Loucy (cell line): Measurements from ENCODE around the gene RIMKLA.

Experiments used
- H2AFZ ChIP-seq: fragments of 200-600 bp; sonication (generic); 2 replicates; pipeline ENCODE4 v1.6.0; 2016; ENCODE audit warnings: antibody characterized with exemption, mild to moderate bottlenecking, low read length, moderate library complexity
- H3F3A ChIP-seq: fragments of 200-600 bp; 2 replicates; pipeline ENCODE4 v1.6.0; 2016; ENCODE audit warnings: antibody characterized with exemption, low read depth, mild to moderate bottlenecking
- H3K27me3 ChIP-seq: fragments of 200-600 bp; sonication (generic); 2 replicates; pipeline ENCODE4 v1.6.1; 2014; ENCODE audit warnings: low read length, mild to moderate bottlenecking; ENCODE audit not compliant: insufficient read depth, poor library complexity, severe bottlenecking
- H3K36me3 ChIP-seq: fragments of 200-600 bp; sonication (generic); 2 replicates; pipeline ENCODE4 v1.6.1; 2016; ENCODE audit warnings: low read length; ENCODE audit not compliant: insufficient read depth
- H3K4me1 ChIP-seq: fragments of 200-600 bp; sonication (generic); 2 replicates; pipeline ENCODE4 v1.5.1; 2014; ENCODE audit warnings: low read length, mild to moderate bottlenecking; ENCODE audit not compliant: insufficient read depth, poor library complexity, severe bottlenecking
- H3K4me2 ChIP-seq: fragments of 200-600 bp; sonication (generic); 2 replicates; pipeline ENCODE4 v1.6.0; 2014; ENCODE audit warnings: antibody characterized with exemption, low read length, low read depth, mild to moderate bottlenecking; ENCODE audit not compliant: poor library complexity, severe bottlenecking
- H3K4me3 ChIP-seq: fragments of 200-600 bp; sonication (generic); 2 replicates; pipeline ENCODE4 v1.5.1; 2014; ENCODE audit warnings: low read length, mild to moderate bottlenecking, mixed read lengths; ENCODE audit not compliant: poor library complexity, severe bottlenecking
- H3K79me2 ChIP-seq: fragments of 200-600 bp; sonication (generic); 2 replicates; pipeline ENCODE4 v1.6.1; 2014; ENCODE audit warnings: low read length; ENCODE audit not compliant: insufficient read depth
- H3K9ac ChIP-seq: fragments of 200-600 bp; sonication (generic); 2 replicates; pipeline ENCODE4 v1.6.0; 2014; ENCODE audit warnings: mild to moderate bottlenecking, low read depth, low read length, moderate library complexity; ENCODE audit not compliant: poor library complexity, severe bottlenecking
- H3K9me2 ChIP-seq: fragments of 200-600 bp; sonication (generic); replicated peaks from 2 replicates; pipeline ENCODE4 v1.6.1; 2016; ENCODE audit warnings: low read depth, low read length, mixed read lengths
- H3K9me3 ChIP-seq: fragments of 200-600 bp; sonication (generic); 2 replicates; pipeline ENCODE4 v1.6.1; 2014; ENCODE audit warnings: mild to moderate bottlenecking, antibody characterized with exemption, low read length, low read depth; ENCODE audit not compliant: insufficient read depth
- H4K20me1 ChIP-seq: fragments of 200-600 bp; sonication (generic); 2 replicates; pipeline ENCODE4 v1.6.0; 2014; ENCODE audit warnings: antibody characterized with exemption, low read length, mild to moderate bottlenecking; ENCODE audit not compliant: insufficient read depth, poor library complexity, severe bottlenecking
- EZH2phosphoT487 ChIP-seq: fragments of 200-600 bp; IDR thresholded peaks from 2 replicates; pipeline ENCODE4 v1.6.1; 2018; ENCODE audit warnings: antibody characterized with exemption, mild to moderate bottlenecking, moderate library complexity, borderline replicate concordance
- TF ChIP-seq, protein P1 (sequence below): fragments of 200-600 bp; sonication (generic); conservative IDR thresholded peaks from 2 replicates; pipeline ENCODE4 v1.5.1; 2014; ENCODE audit warnings: mild to moderate bottlenecking, antibody characterized with exemption, low read length

RIMKLA gene

DNA sequence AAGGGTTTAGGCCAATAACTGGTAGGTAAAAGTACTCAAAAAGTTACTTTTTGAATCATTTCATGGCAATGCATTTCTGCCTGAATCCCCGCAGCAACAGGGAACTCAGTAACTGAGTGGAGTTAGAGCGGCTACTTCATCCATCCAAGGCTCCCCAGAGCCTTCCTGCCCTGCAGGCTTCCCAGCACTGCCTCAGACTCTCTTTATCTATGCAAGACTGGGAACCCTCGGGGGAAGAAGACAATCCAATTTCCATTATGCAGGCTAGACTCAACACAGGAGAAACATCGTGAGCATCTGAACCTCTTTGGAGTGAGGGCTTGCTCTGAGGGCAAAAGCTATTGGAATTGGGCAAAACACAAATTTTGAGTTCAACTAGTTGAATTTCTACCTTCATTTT is 52.1 kb downstream of the RIMKLA start:
- Histone ChIP-seq H3K36me3 (no peaks in the 10 kb centered on the region), H4K20me1 (no peaks in the 10 kb centered on the region)

DNA sequence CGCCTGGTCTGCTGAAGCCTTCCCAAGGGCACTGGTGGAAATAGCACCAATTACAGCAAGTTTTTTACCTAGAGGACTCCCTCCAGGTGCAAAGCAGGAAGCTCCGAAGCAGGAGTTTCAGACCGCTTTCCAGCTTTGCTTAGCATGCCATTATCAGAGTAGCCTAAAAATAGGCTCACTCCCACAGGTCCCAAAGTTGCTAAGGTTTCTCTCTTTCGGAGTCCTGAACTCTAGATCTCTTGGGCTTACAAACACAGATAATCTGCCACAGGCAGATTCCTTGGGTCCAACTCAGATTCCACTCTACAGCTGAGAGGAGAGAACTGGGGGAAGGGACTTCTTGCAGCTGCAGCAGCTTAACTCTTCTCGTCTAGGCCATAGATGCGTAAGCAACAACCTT is 52.8 kb downstream of the RIMKLA start:
- H3K27me3 ChIP-seq: no peaks in the 10 kb centered on the region
- H3K79me2 ChIP-seq: no peaks in the 10 kb centered on the region
- no peaks in the 10 kb centered on the region for H3K9me2 ChIP-seq
- no peaks in the 10 kb centered on the region for H4K20me1 ChIP-seq
- no peaks in the 10 kb centered on the region for H3F3A ChIP-seq
- TF ChIP-seq, protein P1, sequence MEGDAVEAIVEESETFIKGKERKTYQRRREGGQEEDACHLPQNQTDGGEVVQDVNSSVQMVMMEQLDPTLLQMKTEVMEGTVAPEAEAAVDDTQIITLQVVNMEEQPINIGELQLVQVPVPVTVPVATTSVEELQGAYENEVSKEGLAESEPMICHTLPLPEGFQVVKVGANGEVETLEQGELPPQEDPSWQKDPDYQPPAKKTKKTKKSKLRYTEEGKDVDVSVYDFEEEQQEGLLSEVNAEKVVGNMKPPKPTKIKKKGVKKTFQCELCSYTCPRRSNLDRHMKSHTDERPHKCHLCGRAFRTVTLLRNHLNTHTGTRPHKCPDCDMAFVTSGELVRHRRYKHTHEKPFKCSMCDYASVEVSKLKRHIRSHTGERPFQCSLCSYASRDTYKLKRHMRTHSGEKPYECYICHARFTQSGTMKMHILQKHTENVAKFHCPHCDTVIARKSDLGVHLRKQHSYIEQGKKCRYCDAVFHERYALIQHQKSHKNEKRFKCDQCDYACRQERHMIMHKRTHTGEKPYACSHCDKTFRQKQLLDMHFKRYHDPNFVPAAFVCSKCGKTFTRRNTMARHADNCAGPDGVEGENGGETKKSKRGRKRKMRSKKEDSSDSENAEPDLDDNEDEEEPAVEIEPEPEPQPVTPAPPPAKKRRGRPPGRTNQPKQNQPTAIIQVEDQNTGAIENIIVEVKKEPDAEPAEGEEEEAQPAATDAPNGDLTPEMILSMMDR: no peak
- no peak for TF ChIP-seq EZH2phosphoT487
- no peaks in the 10 kb centered on the region for H3K9me3 ChIP-seq
- H3K9ac ChIP-seq: no peak overlapping the region
- no peak overlapping the region for H3K4me3 ChIP-seq
- H2AFZ ChIP-seq: no peak overlapping the region
- peaks cover 4% of the 10 kb centered on the region for H3K4me1 ChIP-seq
- H3K36me3 ChIP-seq: no peaks in the 10 kb centered on the region
- H3K4me2 ChIP-seq: no peak overlapping the region

More for the DNA sequence above, 52.1 kb downstream of the RIMKLA start:
- H3K4me3 ChIP-seq: no peak overlapping the region
- H3K9me2 ChIP-seq: no peaks in the 10 kb centered on the region
- H3F3A ChIP-seq: no peaks in the 10 kb centered on the region
- no peak overlapping the region for H3K4me2 ChIP-seq
- TF ChIP-seq EZH2phosphoT487: no peak
- TF ChIP-seq, protein P1: no peak
- H3K9me3 ChIP-seq: no peaks in the 10 kb centered on the region
- H3K27me3 ChIP-seq: no peaks in the 10 kb centered on the region
- H3K4me1 ChIP-seq: peaks cover 4% of the 10 kb centered on the region
- no peaks in the 10 kb centered on the region for H3K79me2 ChIP-seq
- H2AFZ ChIP-seq: no peak overlapping the region
- H3K9ac ChIP-seq: no peak overlapping the region

DNA sequence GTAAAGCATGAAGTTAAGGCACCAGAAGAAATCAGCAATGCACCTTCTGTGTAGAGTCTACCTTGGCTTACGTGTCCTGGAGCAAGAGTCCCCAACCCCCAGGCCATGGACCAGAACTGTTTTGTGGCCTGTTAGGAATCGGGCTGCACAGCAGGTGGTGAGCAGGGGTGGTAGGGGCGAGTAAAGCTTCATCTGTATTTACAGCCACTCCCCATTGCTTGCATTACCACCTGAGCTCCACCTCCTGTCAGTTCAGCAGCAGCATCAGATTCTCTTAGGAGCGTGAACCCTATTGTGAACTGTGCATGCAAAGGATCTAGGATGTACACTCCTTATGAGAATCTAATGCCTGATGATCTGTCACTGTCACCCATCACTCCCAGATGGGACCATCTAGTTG is 53.7 kb downstream of the RIMKLA start:
- Histone ChIP-seq H3K9ac (no peak overlapping the region), H3K4me2 (no peak overlapping the region), H3K4me3 (no peak overlapping the region), H4K20me1 (no peaks in the 10 kb centered on the region), H3K36me3 (no peaks in the 10 kb centered on the region), H3K9me2 (no peaks in the 10 kb centered on the region), H3K79me2 (no peaks in the 10 kb centered on the region), H3K9me3 (no peaks in the 10 kb centered on the region), H3K4me1 (peaks cover 4% of the 10 kb centered on the region), H3K27me3 (no peaks in the 10 kb centered on the region), H3F3A (no peaks in the 10 kb centered on the region), H2AFZ (no peak overlapping the region)
- TF ChIP-seq EZH2phosphoT487: no peak
- TF ChIP-seq, protein P1: no peak
